Suprapubic skin (tissue), 4 donors: ENCODE data around the gene MIPOL1. TPM values are rescaled to one million over a fixed set of nuclear protein-coding genes. Genes with fewer than 3 reads are reported as not detected.
"Not testable (repeated sequence)": the region's sequence is repeated elsewhere in the genome, so short reads cannot be mapped to it uniquely, and the experiment has no call there.

Experiments
- DNase-seq, 2 donors: peaks; one replicate each; pipeline ENCODE4 v3.0.0-alpha.2; 2019; ENCODE audit warnings: low spot score in 2 of 2
- H3K27ac ChIP-seq: fragments of 200-600 bp; sonication (generic); one replicate; pipeline ENCODE4 v1.5.1; 2019
- H3K27me3 ChIP-seq: fragments of 200-600 bp; sonication (generic); one replicate; pipeline ENCODE4 v1.5.1; 2019
- H3K36me3 ChIP-seq: fragments of 200-600 bp; sonication (generic); one replicate; pipeline ENCODE4 v1.5.1; 2019
- H3K4me1 ChIP-seq: fragments of 200-600 bp; sonication (generic); one replicate; pipeline ENCODE4 v1.5.1; 2019
- H3K4me3 ChIP-seq: fragments of 200-600 bp; sonication (generic); one replicate; pipeline ENCODE4 v1.5.1; 2019; ENCODE audit warnings: mild to moderate bottlenecking
- H3K9me3 ChIP-seq: fragments of 200-600 bp; sonication (generic); one replicate; pipeline ENCODE4 v1.5.1; 2019
- CTCF ChIP-seq, 2 donors: fragments of 200-600 bp in 1 of 2; fragments of 450-650 bp in 1 of 2; sonication (generic) in 1 of 2; IDR thresholded peaks; one replicate each; pipeline ENCODE4 v1.5.1; 2016 to 2019; ENCODE audit warnings: antibody characterized with exemption in 2 of 2, mild to moderate bottlenecking in 1 of 2, moderate library complexity in 1 of 2
- EP300 ChIP-seq: sonication (generic); formaldehyde crosslinking; IDR thresholded peaks from one replicate; pipeline ENCODE4 v1.6.1; 2017; ENCODE audit warnings: antibody characterized with exemption
- POLR2A ChIP-seq, 2 donors: fragments of 450-650 bp; IDR thresholded peaks; one replicate each; pipeline ENCODE4 v1.6.1; 2017; ENCODE audit warnings: antibody characterized with exemption in 2 of 2, mild to moderate bottlenecking in 2 of 2, moderate library complexity in 2 of 2
- POLR2AphosphoS5 ChIP-seq, 3 donors: sonication (generic); formaldehyde crosslinking; IDR thresholded peaks; one replicate each; pipeline ENCODE4 v1.6.1; 2017; ENCODE audit warnings: antibody characterized with exemption in 3 of 3
- WGBS: methylation state at CpG from one replicate; pipeline ENCODE4 v1.1.5; 2018; 5-methylcytosine and 5-hydroxymethylcytosine counted together
- total RNA-seq, 4 donors: library from RNA; depleted of rRNA; stranded (reverse); fragments of >200 nt; gene quantifications; one replicate each; pipeline ENCODE4 v1.1.0, GENCODE V29; 2016

The MIPOL1 gene
- total RNA-seq, 4 donors from 2014 or later, result 3.5 to 12.7 (median 7.6) TPM

GRCh38 chr14:37278636-37279538, 81.2 kb downstream of the MIPOL1 start:
- Histone ChIP-seq H3K27ac (no peak overlapping the region), H3K9me3 (no peaks in the 10 kb centered on the region), H3K27me3 (no peaks in the 10 kb centered on the region), H3K36me3 (no peaks in the 10 kb centered on the region), H3K4me1 (no peaks in the 10 kb centered on the region), H3K4me3 (no peak overlapping the region)
- TF ChIP-seq POLR2A (IDR thresholded peaks at IDR 0.05) (no peak), POLR2AphosphoS5 (IDR thresholded peaks at IDR 0.05) (no peak), CTCF (IDR thresholded peaks at IDR 0.05) (no peak), EP300 (no peak)
- 89% methylated on average over 5 of the region's 5 CpGs for WGBS
- no peak for DNase-seq

- Histone ChIP-seq H3K36me3 (no peaks in the 10 kb centered on the region), H3K4me3 (no peak overlapping the region), H3K9me3 (no peaks in the 10 kb centered on the region), H3K27ac (no peak overlapping the region), H3K27me3 (no peaks in the 10 kb centered on the region), H3K4me1 (no peaks in the 10 kb centered on the region)
- no peak for TF ChIP-seq EP300
- no peak for TF ChIP-seq CTCF (IDR thresholded peaks at IDR 0.05)
- TF ChIP-seq POLR2AphosphoS5 (IDR thresholded peaks at IDR 0.05), result no peak
- no peak for TF ChIP-seq POLR2A (IDR thresholded peaks at IDR 0.05)
- no peak for DNase-seq
- 94% methylated on average over 2 of the region's 2 CpGs for WGBS
Observed at GRCh38 chr14:37279818-37280217, 82.1 kb downstream of the MIPOL1 start.

GRCh38 chr14:37284760-37285159, 87.0 kb downstream of the MIPOL1 start:
- Histone ChIP-seq H3K4me1 (no peaks in the 10 kb centered on the region), H3K27me3 (no peaks in the 10 kb centered on the region)
- TF ChIP-seq CTCF (IDR thresholded peaks at IDR 0.05), result no peak
- TF ChIP-seq EP300, result no peak
- TF ChIP-seq POLR2A (IDR thresholded peaks at IDR 0.05), result no peak
- TF ChIP-seq POLR2AphosphoS5 (IDR thresholded peaks at IDR 0.05), result no peak

GRCh38 chr14:37285220-37285619, 87.5 kb downstream of the MIPOL1 start:
- no peaks in the 10 kb centered on the region for H3K9me3 ChIP-seq
- H3K4me3 ChIP-seq, result no peak overlapping the region
- H3K4me1 ChIP-seq, result no peaks in the 10 kb centered on the region
- 93% methylated on average over 5 of the region's 5 CpGs for WGBS
- peaks cover 16% of the 10 kb centered on the region for H3K36me3 ChIP-seq
- no peak overlapping the region for H3K27ac ChIP-seq
- TF ChIP-seq POLR2A (IDR thresholded peaks at IDR 0.05) (no peak), EP300 (no peak)
- no peak for DNase-seq
- no peaks in the 10 kb centered on the region for H3K27me3 ChIP-seq

More at GRCh38 chr14:37284760-37285159, 87.0 kb downstream of the MIPOL1 start:
- Histone ChIP-seq H3K9me3 (no peaks in the 10 kb centered on the region), H3K27ac (no peak overlapping the region), H3K36me3 (peaks cover 12% of the 10 kb centered on the region), H3K4me3 (no peak overlapping the region)
- no peak for DNase-seq

- peaks cover 36% of the 10 kb centered on the region for H3K36me3 ChIP-seq
- H3K9me3 ChIP-seq, result no peaks in the 10 kb centered on the region
- DNase-seq, result no peak
- WGBS, result 52% methylated on average over 2 of the region's 2 CpGs
- no peak for TF ChIP-seq CTCF (IDR thresholded peaks at IDR 0.05)
- no peak for TF ChIP-seq POLR2A (IDR thresholded peaks at IDR 0.05)
- no peak for TF ChIP-seq EP300
- no peak for TF ChIP-seq POLR2AphosphoS5 (IDR thresholded peaks at IDR 0.05)
- no peaks in the 10 kb centered on the region for H3K27me3 ChIP-seq
- H3K4me1 ChIP-seq, result no peaks in the 10 kb centered on the region
- H3K4me3 ChIP-seq, result no peak overlapping the region
- H3K27ac ChIP-seq, result no peak overlapping the region
Observed at GRCh38 chr14:37289688-37290087, 92.0 kb downstream of the MIPOL1 start.

- WGBS, result 92% methylated on average over 1 of the region's 1 CpG
- not testable (repeated sequence) for H3K27me3 ChIP-seq, H3K9me3 ChIP-seq, H3K4me3 ChIP-seq, H3K27ac ChIP-seq, DNase-seq, H3K4me1 ChIP-seq
- peaks cover 19% of the 10 kb centered on the region for H3K36me3 ChIP-seq
Observed at GRCh38 chr14:37295262-37295661, 97.5 kb downstream of the MIPOL1 start.
